ENCODE measurements around the gene ZNF628.
A peak's percentile ranks its signal among the peaks of the same experiment; 100 is the strongest.

Gene ZNF628

DNA sequence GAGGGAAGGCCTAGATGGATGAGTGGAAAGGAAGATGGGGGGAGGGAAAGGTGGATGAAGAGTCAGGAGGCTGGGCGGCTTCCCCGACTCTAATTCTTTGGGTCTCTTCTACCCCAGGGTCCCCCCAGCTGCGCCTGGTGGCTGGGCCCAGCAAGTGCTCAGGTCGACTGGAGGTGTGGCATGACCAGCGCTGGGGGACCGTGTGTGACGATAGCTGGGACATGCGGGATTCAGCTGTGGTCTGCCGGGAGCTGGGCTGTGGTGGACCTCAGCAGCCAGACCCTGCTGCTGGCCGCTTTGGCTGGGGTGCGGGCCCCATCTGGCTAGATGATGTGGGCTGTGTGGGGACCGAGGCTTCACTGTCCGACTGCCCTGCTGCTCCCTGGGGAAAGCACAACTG lies 21.3 kb downstream of the ZNF628 start:
- DNase-seq: no peak

DNA sequence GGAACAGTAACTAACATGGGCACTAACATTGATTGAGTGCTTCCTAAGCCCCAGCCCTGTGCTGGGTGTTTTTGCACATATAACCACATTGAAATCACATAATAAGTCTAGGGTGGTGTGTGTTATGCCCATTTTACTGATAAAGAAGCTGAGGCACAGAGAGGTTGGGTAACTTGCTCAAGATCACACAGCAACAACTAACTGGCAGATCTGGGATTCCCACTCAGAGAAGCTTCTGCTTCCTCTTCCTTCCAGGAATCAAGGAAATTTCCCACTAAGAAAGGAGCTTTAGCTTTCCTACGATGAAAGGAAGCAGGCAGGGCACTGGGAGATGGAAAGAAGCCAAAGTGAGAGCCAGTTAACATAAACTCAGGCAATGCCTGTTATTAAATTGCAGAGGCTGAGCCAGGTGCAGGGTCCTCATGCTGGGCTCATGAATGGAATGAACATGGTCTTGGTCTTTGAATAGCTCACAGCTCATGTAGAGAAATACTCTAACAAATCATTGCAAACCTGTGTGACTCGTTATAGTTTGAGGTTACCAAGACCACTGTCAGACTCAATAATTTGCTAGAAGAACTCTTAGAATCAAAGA lies 21.9 kb downstream of the ZNF628 start:
- DNase-seq: no peak

DNA sequence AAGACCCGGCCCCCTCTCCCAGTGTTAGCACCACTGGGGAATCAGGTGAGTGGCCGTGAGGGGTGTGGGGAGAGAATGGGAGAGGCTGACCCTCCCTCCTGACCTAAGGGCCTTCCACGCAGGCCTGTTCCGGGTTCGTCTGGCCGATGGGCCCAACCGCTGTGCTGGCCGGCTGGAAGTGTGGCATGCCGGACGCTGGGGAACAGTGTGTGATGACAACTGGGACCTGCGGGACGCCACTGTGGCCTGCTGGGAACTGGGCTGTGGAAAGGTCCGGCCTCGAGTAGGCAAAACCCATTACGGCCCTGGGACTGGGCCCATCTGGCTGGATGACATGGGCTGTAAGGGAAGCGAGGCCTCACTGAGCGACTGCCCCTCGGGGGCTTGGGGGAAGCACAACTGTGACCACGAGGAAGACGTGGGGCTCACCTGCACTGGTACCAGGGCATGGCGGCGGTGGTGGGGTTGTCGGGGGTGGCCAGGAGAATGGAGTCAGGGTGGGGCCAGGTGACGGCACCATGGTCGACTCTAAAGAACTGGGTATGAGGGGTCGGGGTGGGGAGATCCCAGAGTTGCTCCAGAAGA lies 24.0 kb downstream of the ZNF628 start:
- DNase-seq: no peak

DNA sequence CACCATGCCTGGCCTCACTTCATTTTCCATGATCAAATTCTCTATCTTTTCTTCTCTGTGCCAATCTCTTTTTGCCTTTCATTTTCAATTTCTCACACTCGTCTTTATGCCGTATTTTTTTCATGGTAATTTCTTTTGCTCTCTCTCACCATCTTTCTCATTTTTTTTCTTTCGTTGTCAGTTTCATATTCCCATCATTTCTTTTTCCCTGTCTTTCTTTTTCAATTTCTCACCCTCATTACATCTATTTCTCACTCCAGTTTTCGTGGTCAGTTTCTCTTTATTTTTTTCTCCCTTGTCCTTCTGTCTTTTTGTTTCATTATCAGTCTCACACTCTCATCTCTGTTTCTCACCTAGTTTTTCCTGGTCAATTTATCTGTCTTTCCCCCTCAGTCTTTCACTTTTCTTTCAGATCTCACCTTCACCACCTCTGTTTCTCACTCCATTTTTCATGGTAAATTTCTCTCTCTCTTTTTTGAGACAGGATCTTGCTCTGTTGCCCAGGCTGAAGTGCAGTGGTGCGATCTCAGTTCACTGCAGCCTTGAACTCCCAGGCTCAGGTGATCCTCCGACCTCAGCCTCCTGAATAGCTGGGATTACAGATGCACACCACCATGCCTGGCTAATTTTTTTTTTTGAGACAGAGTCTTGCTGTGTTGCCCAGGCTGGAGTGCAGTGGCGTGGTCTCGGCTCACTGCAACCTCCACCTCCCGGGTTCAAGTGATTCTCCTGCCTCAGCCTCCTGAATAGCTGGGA lies 26.0 kb downstream of the ZNF628 start:
- no peak for DNase-seq

DNA sequence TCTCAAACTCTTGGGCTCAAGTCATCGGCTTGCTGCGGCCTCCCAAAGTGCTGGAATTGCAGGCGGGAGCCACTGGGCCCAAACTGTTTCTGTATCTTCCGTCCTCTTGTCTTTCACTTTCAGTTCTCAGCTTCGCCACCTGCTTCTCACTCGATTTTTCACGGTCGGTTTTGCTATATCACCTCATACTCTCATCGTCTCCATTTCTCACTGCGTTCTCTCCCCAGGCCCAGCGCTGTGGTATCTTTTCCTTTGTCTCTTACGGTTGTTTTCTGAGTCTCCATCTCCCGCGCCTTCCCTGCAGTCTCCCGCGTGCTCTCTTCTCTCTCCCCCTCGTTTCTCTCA lies 26.7 kb downstream of the ZNF628 start:
- DNase-seq: no peak

DNA sequence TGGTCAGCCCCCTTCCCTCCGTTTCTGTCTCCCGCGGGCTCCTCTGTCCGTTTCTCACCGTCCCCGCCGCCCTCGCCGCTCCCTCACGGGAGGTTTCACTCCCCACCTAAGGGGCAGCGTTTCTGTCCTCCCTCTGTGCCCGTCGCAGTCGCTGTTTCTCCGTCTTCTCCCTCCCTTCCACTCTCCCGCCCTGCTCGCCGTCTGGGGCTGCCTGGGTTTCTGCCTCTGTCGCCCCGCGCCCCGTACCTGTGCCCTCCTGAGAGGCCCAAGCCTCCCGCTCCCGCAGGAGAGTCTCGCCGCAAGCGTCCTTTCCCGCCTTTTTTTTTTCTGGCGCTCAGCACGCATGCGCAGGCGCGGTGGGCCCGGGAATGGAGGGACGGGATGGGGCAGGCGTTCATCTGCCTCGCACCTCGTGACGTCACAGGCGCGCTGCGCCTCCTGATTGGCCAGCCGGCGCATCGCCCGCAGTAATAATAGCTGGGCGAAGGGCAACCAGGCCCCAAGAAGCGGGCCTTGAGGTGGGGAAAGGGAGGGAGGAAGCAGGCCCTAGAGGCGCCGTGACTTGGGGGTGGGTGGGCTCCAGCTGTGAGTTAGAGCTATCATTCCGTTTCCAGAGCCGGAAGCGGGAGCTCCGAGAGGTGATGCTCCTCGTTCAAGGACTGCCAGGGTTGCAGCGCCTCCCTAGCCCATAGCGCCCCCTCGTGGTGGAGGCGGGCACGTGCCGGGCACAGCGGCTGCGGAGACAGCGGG lies 27.3 kb downstream of the ZNF628 start:
- peak; percentile 90 for DNase-seq

DNA sequence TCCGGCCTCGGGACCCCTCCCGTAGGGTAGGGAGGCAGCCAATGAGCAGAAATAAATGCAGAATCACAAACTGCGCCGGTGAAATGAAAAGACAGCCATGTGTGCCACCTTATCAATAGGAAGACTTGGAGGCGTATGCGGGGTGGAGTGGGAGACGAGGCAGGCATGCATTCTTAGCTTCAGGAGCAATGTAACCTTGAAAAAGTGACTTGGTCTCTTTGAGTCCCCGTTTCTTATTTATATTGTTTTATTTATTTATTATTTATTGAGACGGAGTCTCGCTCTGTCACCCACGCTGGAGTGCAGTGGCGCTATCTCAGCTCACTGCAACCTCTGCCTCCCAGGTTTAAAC lies 27.8 kb downstream of the ZNF628 start:
- DNase-seq: no peak

DNA sequence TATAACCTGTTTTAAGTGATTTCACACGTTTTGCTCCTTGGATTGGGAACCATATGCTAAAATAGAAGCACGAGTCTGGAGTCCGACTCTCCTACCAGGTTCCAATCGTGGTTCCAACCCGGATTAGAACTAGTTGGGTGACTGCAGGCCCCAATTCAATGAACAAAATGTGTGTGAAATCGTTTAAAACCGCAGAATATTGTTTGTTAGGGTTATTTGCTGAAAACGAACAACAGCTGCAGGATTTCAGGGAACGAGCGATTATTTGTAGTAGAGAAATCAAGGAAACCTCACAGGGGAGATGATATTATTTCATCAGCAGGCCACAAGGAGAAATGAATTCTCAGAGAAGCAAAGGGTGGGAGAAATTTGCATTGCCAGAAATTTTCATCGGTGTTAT lies 28.6 kb downstream of the ZNF628 start:
- DNase-seq: no peak

DNA sequence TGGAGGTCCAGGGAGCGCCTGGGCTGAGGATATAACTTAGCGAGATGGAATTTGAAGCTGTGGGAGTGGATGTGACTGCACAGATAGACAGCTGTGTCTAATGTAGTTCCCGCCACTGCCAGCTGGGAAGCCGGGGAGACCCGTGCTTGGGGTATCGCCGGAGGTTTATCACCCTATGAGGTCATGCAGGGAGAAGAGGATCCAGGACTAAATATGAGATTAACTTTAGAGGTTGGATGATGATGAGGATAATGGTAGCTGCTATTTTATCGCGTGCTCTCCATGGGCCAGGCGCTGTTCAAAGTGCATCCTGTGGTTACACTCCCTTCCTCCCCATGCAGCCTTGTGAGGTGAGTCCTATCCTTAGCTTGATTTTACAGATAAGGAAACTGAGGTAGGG lies 31.7 kb downstream of the ZNF628 start:
- DNase-seq: no peak

DNA sequence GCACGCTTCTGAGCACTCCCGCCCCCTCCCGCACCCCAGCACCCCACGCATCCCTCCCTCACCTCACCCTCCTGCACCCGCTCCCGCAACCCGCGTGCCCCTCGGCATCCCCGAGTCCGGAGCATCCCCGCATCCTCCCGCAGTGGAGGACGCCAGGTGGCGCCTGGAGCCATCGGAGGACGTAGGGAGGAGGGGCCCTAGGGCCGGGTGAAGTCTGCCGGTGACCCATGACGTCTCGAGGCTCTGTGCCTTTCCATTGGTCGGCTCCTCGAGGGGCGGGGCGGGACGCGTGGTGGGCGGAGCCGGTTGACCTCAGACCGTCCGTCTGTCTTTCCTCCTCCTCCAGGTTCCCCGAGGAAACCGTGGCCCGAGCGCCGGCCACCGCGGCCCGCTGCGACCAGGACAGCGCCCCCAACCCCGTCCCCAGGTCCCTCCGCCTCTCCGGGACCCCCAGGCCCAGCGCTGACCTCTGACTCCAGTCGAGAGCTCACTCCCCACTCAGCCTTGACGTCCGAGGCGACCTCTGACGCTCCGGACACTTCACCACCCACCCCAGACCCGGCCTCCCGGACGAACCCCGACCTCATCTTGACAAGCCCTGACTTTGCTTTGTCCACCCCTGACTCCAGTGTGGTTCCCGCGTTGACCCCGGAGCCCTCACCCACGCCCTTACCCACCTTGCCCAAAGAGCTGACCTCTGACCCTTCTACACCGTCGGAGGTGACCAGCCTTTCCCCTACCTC lies 40.6 kb downstream of the ZNF628 start:
- DNase-seq: peak; percentile 85

DNA sequence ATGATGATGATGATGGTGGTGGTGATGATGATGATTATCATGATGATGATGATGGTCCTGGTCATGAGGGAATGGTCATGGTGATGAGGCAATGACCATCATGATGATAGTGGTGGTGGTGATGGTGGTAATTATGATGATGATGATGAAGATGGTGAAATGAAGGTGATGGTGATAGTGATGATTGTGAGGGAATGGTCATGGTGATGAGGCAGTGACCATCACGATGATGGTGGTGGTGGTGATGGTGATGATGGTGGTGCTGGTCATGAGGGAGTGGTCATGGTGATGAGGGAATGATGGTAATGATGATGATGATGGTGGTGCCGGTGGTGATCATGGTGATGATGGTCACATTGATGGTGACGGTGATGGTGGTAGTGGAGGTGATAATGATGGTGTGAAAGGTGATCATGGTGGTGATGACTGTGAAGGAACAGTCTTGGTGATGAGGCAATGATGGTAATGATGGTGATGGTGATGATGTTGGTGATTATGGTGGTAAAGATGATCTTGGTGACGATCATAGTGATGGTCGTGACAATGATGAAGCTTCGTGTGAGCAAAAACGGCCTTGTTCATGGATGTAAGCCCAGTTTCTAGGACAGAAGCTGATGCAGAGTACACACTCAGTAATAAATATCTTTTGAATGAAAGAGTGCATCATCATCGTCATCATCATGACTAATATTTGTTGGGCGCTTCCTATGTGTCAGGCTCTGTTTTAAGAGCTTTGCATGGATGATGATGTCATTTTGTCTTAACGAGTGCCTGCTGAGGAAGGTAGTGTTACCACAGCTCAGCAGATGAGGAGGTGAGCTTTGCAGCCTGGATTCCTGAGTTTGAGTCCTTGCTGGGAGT lies 43.3 kb downstream of the ZNF628 start:
- peak; percentile 82 for DNase-seq

DNA sequence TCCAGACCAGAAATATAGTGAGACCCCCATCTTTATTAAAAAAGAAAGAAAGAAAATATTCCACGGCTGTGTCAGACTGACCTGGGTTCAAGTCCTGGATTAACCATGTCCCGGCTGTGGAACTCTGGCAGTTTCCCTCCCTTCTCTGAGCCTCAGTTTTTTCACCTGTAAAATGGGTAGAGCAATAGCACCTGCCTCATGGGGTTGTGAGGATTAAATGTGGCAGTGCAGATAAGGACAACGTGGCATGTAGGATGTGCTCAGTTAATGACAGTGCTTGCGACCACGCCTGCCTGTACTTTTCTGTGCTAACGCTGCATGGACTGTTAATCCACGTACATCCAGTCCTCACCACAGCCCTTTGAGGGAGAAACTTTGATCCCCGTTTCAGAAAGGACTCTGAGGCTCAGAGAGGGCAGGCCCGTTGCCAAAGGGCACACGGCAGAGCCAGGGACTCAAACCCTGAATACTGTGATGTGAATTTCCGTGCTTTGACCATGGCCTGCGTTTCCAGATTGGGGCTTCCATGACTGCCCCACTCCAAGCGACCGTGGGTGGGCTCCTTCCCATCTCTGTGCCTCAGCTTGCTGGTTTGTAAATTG lies 44.4 kb downstream of the ZNF628 start:
- no peak for DNase-seq

DNA sequence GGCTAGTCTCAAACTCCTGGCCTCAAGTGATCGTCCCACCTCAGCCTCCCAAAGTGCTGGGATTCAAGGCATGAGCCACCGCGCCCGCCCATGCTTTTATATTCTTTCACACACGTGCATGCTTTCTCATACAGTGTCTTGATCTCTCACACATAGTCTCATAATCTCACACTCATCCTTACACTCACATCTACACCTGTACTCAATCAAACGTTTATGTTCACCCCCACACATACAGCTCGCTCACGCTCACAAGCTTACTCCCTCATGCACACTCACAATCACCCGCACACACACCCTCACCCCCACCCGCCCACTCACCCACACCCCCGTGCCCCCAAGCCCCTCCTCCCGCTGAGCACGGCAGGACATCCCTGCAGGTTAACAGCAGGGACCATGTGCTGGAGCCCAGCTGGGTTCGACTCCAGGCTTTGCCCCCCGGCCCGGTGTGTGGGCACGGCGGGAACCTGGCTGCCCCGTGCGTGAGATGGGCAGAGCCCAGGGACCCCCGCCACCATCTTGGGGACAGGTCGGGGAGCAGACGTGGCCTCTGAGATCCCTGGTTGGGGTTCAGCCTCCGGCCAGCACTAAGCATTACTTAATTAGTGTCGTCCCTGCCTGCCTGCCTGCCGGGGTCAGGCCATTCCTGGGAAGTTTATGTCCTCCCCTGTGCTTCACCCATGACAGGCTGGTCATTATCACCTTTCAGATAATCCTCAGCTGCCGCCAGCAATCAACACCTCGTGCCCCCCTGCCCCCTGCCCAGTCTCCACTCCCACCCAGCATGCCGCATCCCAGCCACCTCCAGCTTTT lies 49.1 kb downstream of the ZNF628 start:
- DNase-seq: no peak

DNA sequence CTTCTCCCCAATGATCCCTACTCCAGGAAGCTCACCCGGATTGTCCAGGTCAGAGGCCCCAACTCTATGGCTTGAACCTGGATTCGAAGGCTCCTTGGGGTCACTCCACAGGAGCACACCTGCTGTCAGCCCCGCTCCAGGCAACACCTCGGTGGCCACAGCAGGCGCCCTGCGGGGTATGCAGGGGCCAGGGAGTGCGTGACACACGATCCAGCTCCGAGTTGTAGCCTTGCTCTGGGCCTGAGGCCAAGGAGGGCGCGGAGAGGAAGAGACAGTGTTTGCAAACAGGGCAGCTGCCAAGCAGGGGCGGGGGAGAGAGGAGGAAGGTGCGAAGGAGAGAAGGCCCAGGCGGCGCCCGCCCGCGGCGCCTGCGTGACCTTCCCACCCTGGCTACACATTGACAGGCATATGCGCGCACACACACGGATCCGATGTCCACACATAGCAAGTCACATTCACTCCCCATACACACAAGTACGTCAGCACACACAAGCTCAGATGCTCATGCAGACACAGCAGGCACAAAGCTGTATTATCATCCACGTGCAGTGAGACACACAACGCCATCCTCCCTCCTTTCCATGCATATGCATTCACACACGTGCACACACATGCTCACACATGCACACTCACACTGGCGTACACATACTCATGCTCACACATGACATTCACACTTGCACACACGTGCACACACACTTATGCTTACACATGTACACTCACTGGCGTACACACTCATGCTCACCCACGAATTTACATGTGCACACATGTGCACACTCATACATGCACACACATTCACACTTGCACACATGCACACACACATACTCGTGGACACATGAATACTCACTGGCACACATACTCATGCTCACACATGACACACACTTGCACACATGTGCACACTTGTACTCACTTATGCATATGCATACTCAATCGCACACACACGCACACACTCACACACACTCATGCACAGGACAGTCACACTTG lies 50.1 kb downstream of the ZNF628 start:
- DNase-seq: peak; percentile 72

DNA sequence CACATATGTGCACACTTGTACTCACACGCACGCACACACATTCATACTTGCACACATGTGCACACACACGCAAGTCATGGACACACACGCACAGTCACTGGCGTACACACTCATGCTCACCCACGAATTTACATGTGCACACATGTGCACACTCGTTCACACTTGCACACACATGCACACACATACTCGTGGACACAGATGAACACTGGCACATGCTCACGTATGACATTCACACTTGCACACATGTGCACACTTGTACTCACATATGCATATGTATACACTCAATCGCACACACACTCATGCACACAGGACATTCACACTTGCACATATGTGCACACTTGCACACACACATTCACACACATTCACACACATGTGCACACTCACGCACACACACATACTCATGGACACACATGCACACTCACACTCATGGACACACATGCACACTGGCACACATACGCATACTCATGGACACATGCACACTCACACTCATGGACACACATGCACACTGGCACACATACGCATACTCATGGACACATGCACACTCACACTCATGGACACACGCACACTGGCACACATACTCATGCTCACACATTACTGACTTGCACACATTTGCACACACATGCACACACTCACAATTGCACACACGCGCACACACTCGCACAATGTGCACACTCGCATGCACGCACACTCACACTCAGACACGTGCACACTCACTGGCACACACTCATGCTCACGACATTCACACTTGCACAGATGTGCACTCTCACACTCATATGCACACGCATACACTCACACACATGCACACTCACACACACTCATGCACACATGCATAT lies 51.0 kb downstream of the ZNF628 start:
- DNase-seq: no peak

DNA sequence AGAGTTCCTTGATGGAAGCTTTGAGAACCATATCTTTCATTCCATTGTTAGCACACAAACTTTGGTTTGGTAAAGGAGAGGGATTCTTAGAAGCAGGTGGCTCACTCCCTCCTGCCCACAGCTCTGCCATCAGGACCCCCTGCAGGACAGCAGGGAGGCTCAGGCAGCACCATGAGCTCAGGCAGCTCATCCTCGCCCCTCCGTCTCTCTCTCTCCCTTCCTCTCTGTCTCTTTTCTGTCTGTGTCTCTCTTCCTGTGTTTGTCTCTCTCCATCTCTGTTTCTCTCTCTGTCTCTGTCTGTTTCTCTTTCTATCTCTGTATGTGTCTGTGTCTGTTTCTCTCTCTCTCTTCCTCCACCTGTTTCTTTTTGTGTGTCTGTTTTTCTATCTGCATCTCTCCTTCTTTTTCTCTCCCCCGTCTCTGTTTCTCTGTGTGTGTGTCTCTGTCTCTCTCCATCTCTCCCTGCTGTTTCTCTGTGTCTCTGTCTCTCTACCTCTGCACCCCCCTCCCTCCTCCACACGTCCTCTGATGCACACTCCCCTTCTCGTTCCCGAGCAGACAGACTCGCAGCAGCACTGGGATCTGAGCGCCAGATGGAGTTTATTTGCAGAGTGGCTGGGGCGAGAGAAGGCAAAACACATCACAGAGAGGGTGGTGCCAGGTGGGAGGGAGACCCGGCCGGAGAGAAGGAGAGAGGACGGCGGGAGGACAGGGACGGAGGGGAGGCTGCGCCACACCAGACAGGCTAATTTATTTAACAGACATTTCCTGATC lies 51.8 kb downstream of the ZNF628 start:
- DNase-seq: peak; percentile 30

DNA sequence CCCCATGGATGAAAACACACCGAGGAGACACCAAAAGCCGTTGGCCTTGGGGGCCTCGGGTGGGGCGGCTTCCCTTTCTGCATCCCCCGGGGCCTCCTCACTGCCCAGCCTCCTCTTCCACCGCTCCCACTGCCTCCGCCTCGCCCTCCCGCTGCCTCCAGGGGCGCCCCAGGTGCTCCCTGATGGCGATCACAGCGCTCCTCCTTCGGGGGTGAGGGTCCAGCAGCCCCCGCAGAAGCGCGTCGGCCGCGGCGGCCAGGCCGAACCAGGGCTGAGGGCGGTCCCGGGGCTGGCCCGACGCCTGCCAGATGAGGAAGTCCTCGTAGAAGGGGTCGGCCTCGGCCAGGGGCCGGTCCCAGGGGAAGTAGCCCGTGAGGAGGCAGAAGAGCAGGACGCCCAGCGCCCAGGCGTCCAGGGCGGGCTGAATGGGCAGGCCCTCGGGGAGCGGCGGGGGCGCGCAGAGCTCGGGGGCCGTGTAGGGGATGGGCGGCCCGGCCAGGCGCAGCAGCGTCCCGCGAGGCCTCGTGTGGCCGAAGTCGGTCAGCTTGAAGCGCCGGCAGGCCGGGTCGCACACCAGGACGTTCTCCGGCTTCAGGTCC lies 53.3 kb downstream of the ZNF628 start:
- no peak for DNase-seq

All from fibroblast of skin of back (primary cell).